H9 (cell line): ENCODE measurements around the gene NFKBIA. TPM values are rescaled to one million over a fixed set of nuclear protein-coding genes. Genes with fewer than 3 reads are reported as not detected.

Experiments used
- DNase-seq: peaks from one replicate; pipeline ENCODE4 v3.0.0-alpha.2; 2017
- H2AFZ ChIP-seq: one replicate; pipeline ENCODE4 v1.6.1; 2013; ENCODE audit warnings: mild to moderate bottlenecking, low read length, control low read depth, moderate library complexity
- H2AK5ac ChIP-seq: 2 replicates; pipeline ENCODE4 v1.6.1; 2013; ENCODE audit warnings: low read length, control low read depth, mixed read lengths; ENCODE audit not compliant: insufficient read length
- H2BK120ac ChIP-seq: one replicate; pipeline ENCODE4 v1.6.1; 2013; ENCODE audit warnings: low read depth, mild to moderate bottlenecking, low read length, control low read depth, inconsistent platforms; ENCODE audit not compliant: poor library complexity, severe bottlenecking
- H2BK12ac ChIP-seq: 2 replicates; pipeline ENCODE4 v1.6.1; 2013; ENCODE audit warnings: low read length, control low read depth, mixed read lengths, low read depth; ENCODE audit not compliant: insufficient read length
- H2BK15ac ChIP-seq: 2 replicates; pipeline ENCODE4 v1.6.1; 2013; ENCODE audit warnings: low read depth, low read length, control low read depth
- H2BK20ac ChIP-seq: one replicate; pipeline ENCODE4 v1.6.1; 2013; ENCODE audit warnings: low read depth, mild to moderate bottlenecking, low read length, control low read depth, inconsistent platforms; ENCODE audit not compliant: poor library complexity, severe bottlenecking
- H2BK5ac ChIP-seq: 2 replicates; pipeline ENCODE4 v1.6.1; 2013; ENCODE audit warnings: low read length, control low read depth, mixed read lengths; ENCODE audit not compliant: insufficient read length
- H3K14ac ChIP-seq: 2 replicates; pipeline ENCODE4 v1.6.1; 2013; ENCODE audit warnings: low read length, control low read depth; ENCODE audit not compliant: insufficient read depth
- H3K18ac ChIP-seq: 2 replicates; pipeline ENCODE4 v1.6.1; 2013; ENCODE audit warnings: low read depth, mild to moderate bottlenecking, mixed read lengths, low read length, control low read depth; ENCODE audit not compliant: insufficient read length
- H3K23ac ChIP-seq: 2 replicates; pipeline ENCODE4 v1.6.1; 2013; ENCODE audit warnings: low read length, control low read depth, mixed read lengths, low read depth; ENCODE audit not compliant: insufficient read length
- H3K23me2 ChIP-seq: 2 replicates; pipeline ENCODE4 v1.6.1; 2013; ENCODE audit warnings: low read depth, mild to moderate bottlenecking, mixed read lengths, low read length, control low read depth; ENCODE audit not compliant: insufficient read length, poor library complexity, severe bottlenecking
- H3K27ac ChIP-seq: 2 replicates; pipeline ENCODE4 v1.5.1; 2013; ENCODE audit warnings: low read length, control low read depth, mixed read lengths, low read depth; ENCODE audit not compliant: insufficient read length
- H3K27me3 ChIP-seq: 2 replicates; pipeline ENCODE4 v1.6.1; 2013; ENCODE audit warnings: low read length, control low read depth, inconsistent platforms; ENCODE audit not compliant: insufficient read depth
- H3K4ac ChIP-seq: 2 replicates; pipeline ENCODE4 v1.6.1; 2013; ENCODE audit warnings: low read depth, mild to moderate bottlenecking, control low read depth, inconsistent platforms, low read length, moderate library complexity
- H3K4me1 ChIP-seq: 2 replicates; pipeline ENCODE4 v1.6.1; 2013; ENCODE audit warnings: low read length, control low read depth, inconsistent platforms; ENCODE audit not compliant: insufficient read depth
- H3K4me2 ChIP-seq: 2 replicates; pipeline ENCODE4 v1.6.1; 2013; ENCODE audit warnings: low read length, control low read depth, mixed read lengths; ENCODE audit not compliant: insufficient read length, insufficient read depth
- H3K56ac ChIP-seq: 2 replicates; pipeline ENCODE4 v1.6.1; 2013; ENCODE audit warnings: low read depth, mild to moderate bottlenecking, mixed read lengths, low read length, control low read depth; ENCODE audit not compliant: insufficient read length
- H3K79me1 ChIP-seq: 2 replicates; pipeline ENCODE4 v1.6.1; 2013; ENCODE audit warnings: low read depth, mild to moderate bottlenecking, moderate library complexity, low read length, control low read depth, inconsistent platforms; ENCODE audit not compliant: insufficient read depth, poor library complexity, severe bottlenecking
- H3K79me2 ChIP-seq: 2 replicates; pipeline ENCODE4 v1.6.1; 2013; ENCODE audit warnings: low read length, control low read depth, inconsistent platforms; ENCODE audit not compliant: insufficient read depth
- H3K9ac ChIP-seq: 2 replicates; pipeline ENCODE4 v1.6.1; 2013; ENCODE audit warnings: low read length, control low read depth, mixed read lengths; ENCODE audit not compliant: insufficient read length; ENCODE audit errors: extremely low read depth
- H3K9me3 ChIP-seq: one replicate; pipeline ENCODE4 v1.6.1; 2013; ENCODE audit warnings: low read depth, low read length, inconsistent platforms; ENCODE audit not compliant: control insufficient read depth
- H3T11ph ChIP-seq: one replicate; pipeline ENCODE4 v1.6.1; 2013; ENCODE audit warnings: mild to moderate bottlenecking, low read length, control low read depth, inconsistent platforms
- H4K20me1 ChIP-seq: one replicate; pipeline ENCODE4 v1.6.1; 2013; ENCODE audit not compliant: control insufficient read depth, insufficient read length, insufficient read depth
- H4K5ac ChIP-seq: 2 replicates; pipeline ENCODE4 v1.6.1; 2013; ENCODE audit warnings: low read depth, mild to moderate bottlenecking, mixed read lengths, low read length, control low read depth; ENCODE audit not compliant: insufficient read length
- H4K8ac ChIP-seq: replicated peaks from 2 replicates; pipeline ENCODE4 v1.6.1; 2013; ENCODE audit warnings: low read length, control low read depth, mixed read lengths, low read depth; ENCODE audit not compliant: insufficient read length
- H4K91ac ChIP-seq: 2 replicates; pipeline ENCODE4 v1.6.1; 2013; ENCODE audit warnings: low read depth, mild to moderate bottlenecking, moderate library complexity, mixed read lengths, low read length, control low read depth; ENCODE audit not compliant: insufficient read length
- H3K27ac Mint-ChIP-seq, 3 experiments: 2 replicates in 2 of 3; 3 replicates in 1 of 3; pipeline ENCODE4 v1.8.0; 2020 to 2021; ENCODE audit warnings: mixed read lengths in 3 of 3, mild to moderate bottlenecking in 1 of 3, moderate library complexity in 1 of 3
- H3K27me3 Mint-ChIP-seq: 2 replicates; pipeline ENCODE4 v1.8.0; 2021; ENCODE audit warnings: low read depth, mild to moderate bottlenecking, moderate library complexity, mixed read lengths
- H3K36me3 Mint-ChIP-seq, 3 experiments: 2 replicates in 2 of 3; 3 replicates in 1 of 3; pipeline ENCODE4 v1.8.0; 2020 to 2021; ENCODE audit warnings: low read depth in 3 of 3, mixed read lengths in 3 of 3; ENCODE audit not compliant: insufficient read depth in 1 of 3
- H3K4me1 Mint-ChIP-seq, 2 experiments: 2 replicates each; pipeline ENCODE4 v1.8.0; 2020; ENCODE audit warnings: mixed read lengths in 2 of 2
- H3K4me3 Mint-ChIP-seq, 2 experiments: 2 replicates in 1 of 2; 3 replicates in 1 of 2; pipeline ENCODE4 v1.8.0; 2020 to 2021; ENCODE audit warnings: mild to moderate bottlenecking in 2 of 2, mixed read lengths in 2 of 2, moderate library complexity in 1 of 2
- H3K9me3 Mint-ChIP-seq, 2 experiments: 2 replicates in 1 of 2; 3 replicates in 1 of 2; pipeline ENCODE4 v1.8.0; 2020; ENCODE audit warnings: mild to moderate bottlenecking in 2 of 2, mixed read lengths in 2 of 2, moderate library complexity in 1 of 2
- WGBS: extraction: QIAGEN DNeasy Blood & Tissue Kit; methylation state at CpG from one replicate; pipeline ENCODE4 v1.1.7; 2013; ENCODE audit warnings: missing lambda C conversion rate, low lambda C conversion rate, mixed read lengths; ENCODE audit not compliant: insufficient read length; ENCODE audit errors: extremely low coverage; 5-methylcytosine and 5-hydroxymethylcytosine counted together
- total RNA-seq: library from RNA; stranded (reverse); gene quantifications from 2 replicates; pipeline ENCODE4 v1.2.1, GENCODE V29; 2021
- TF ChIP-seq, protein P1 (sequence below): fragments of 200-600 bp; sonication (generic); conservative IDR thresholded peaks from 3 replicates; pipeline ENCODE4 v1.8.0; 2021; ENCODE audit warnings: antibody characterized with exemption, mild to moderate bottlenecking

The NFKBIA gene
- total RNA-seq, 1 experiment from 2014 or later = 38.4 TPM

DNA sequence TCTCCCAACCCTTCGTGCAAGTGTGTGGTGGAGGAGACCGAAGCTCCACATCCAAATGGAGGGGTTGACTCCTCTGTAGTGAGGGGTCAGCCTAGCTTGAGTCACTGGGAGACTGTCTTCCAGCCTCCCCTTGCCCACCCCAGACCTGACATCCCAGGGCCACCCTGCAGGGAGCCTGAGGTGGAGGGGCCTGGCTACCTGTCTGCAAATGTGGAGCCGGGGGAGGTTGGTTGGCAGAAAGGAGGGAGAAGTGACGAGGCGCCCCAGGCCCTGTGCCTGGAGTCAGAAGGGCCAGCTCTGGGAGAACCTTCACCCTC lies 37.5 kb downstream of the NFKBIA start:
- no peak overlapping the region for H3K4me2 ChIP-seq
- no peak overlapping the region for H2BK120ac ChIP-seq
- H3K23ac ChIP-seq = no peak overlapping the region
- H4K91ac ChIP-seq = no peak overlapping the region
- Mint-ChIP-seq H3K27me3 (no peaks in the 10 kb centered on the region), H3K27ac (peak overlapping the region in 1 of 3 experiments; percentile 57; a peak in 3 of 7 replicates), H3K4me1 (peaks cover 20 to 27% of the 10 kb centered on the region in 2 experiments), H3K4me3 (no peak overlapping the region), H3K36me3 (peaks cover 0 to 5% (median 0%) of the 10 kb centered on the region in 3 experiments; a peak in 1 of 7 replicates), H3K9me3 (peaks cover 3 to 9% of the 10 kb centered on the region in 2 experiments; a peak in 3 of 5 replicates)
- H2BK15ac ChIP-seq = no peak overlapping the region
- H3K79me1 ChIP-seq = no peaks in the 10 kb centered on the region
- H2AFZ ChIP-seq = no peak overlapping the region
- WGBS = no CpG with 5 or more reads among the region's 5 CpGs
- no peak overlapping the region for H2BK5ac ChIP-seq
- no peak overlapping the region for H2BK12ac ChIP-seq
- H4K20me1 ChIP-seq = no peaks in the 10 kb centered on the region
- no peak overlapping the region for H4K8ac ChIP-seq
- no peaks in the 10 kb centered on the region for H3K79me2 ChIP-seq
- H4K5ac ChIP-seq = no peak overlapping the region
- TF ChIP-seq, protein P1, sequence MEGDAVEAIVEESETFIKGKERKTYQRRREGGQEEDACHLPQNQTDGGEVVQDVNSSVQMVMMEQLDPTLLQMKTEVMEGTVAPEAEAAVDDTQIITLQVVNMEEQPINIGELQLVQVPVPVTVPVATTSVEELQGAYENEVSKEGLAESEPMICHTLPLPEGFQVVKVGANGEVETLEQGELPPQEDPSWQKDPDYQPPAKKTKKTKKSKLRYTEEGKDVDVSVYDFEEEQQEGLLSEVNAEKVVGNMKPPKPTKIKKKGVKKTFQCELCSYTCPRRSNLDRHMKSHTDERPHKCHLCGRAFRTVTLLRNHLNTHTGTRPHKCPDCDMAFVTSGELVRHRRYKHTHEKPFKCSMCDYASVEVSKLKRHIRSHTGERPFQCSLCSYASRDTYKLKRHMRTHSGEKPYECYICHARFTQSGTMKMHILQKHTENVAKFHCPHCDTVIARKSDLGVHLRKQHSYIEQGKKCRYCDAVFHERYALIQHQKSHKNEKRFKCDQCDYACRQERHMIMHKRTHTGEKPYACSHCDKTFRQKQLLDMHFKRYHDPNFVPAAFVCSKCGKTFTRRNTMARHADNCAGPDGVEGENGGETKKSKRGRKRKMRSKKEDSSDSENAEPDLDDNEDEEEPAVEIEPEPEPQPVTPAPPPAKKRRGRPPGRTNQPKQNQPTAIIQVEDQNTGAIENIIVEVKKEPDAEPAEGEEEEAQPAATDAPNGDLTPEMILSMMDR = no peak
- no peak for DNase-seq
- peak overlapping the region; percentile 8; the same call in 1 of the 2 replicates for H3K14ac ChIP-seq
- H3K9me3 ChIP-seq = no peaks in the 10 kb centered on the region
- no peak overlapping the region for H3K56ac ChIP-seq
- no peak overlapping the region for H3K4ac ChIP-seq
- no peak overlapping the region for H3K18ac ChIP-seq
- no peaks in the 10 kb centered on the region; the same call in 1 of the 2 replicates for H3K4me1 ChIP-seq
- H3K9ac ChIP-seq = no peak overlapping the region
- H3K27ac ChIP-seq = no peak overlapping the region
- H3K27me3 ChIP-seq = no peaks in the 10 kb centered on the region
- no peaks in the 10 kb centered on the region for H3K23me2 ChIP-seq
- H2BK20ac ChIP-seq = no peak overlapping the region
- no peak overlapping the region for H3T11ph ChIP-seq
- H2AK5ac ChIP-seq = no peak overlapping the region
